IMR-90 (cell line): ENCODE data around the gene FBXL7. TPM values are rescaled to one million over a fixed set of nuclear protein-coding genes. Genes with fewer than 3 reads are reported as not detected.

Source experiments
- ATAC-seq: fragments of 200-7000 bp; cut with Tn5 transposase; 2 replicates; pipeline ENCODE4 v1.9.1; 2020; ENCODE audit warnings: low read depth, mild to moderate bottlenecking, moderate library complexity
- BruUV-seq: library from RNA; stranded (reverse); fragments of 400-500 nt; replicated peaks from 2 replicates; lab custom pipeline; 2021; lab: Mats Ljungman, UMichigan
- CTCF ChIA-PET: fragments of 300-600 bp; formaldehyde crosslinking; extraction: SDS; loops from one replicate; lab custom pipeline; 2021; ENCODE audit warnings: antibody characterized with exemption; lab: Yijun Ruan, JAX
- POLR2A ChIA-PET: fragments of 300-600 bp; sonication (Branson Sonifier 250); formaldehyde crosslinking; loops from one replicate; lab custom pipeline; 2022; ENCODE audit warnings: antibody characterized with exemption; ENCODE audit not compliant: unreplicated experiment; lab: Charles Lee
- DNase-seq: peaks from one replicate; pipeline ENCODE4 v3.0.0; 2013
- H2AFZ ChIP-seq: replicated peaks from 2 replicates; pipeline ENCODE3; 2013; ENCODE audit warnings: low read length, mild to moderate bottlenecking; ENCODE audit not compliant: poor library complexity
- H2AK5ac ChIP-seq: 2 replicates; pipeline ENCODE4 v1.6.1; 2013; ENCODE audit warnings: low read depth, low read length, inconsistent platforms
- H2AK9ac ChIP-seq: replicated peaks from 2 replicates; pipeline ENCODE3; 2013; ENCODE audit warnings: mild to moderate bottlenecking, low read depth, low read length, moderate library complexity; ENCODE audit not compliant: poor library complexity
- H2BK120ac ChIP-seq: 2 replicates; pipeline ENCODE4 v1.6.1; 2013; ENCODE audit warnings: low read depth, low read length, inconsistent platforms
- H2BK15ac ChIP-seq: 3 replicates; pipeline ENCODE4 v1.6.1; 2013; ENCODE audit warnings: low read depth, low read length, inconsistent platforms
- H2BK20ac ChIP-seq: 2 replicates; pipeline ENCODE4 v1.6.1; 2013; ENCODE audit warnings: low read depth, mild to moderate bottlenecking, inconsistent platforms, low read length, moderate library complexity
- H2BK5ac ChIP-seq: 2 replicates; pipeline ENCODE4 v1.6.1; 2013; ENCODE audit warnings: mild to moderate bottlenecking, low read depth, low read length, inconsistent platforms; ENCODE audit not compliant: poor library complexity, severe bottlenecking
- H3K14ac ChIP-seq: replicated peaks from 2 replicates; pipeline ENCODE4 v1.6.1; 2013; ENCODE audit warnings: low read depth, low read length, inconsistent platforms
- H3K18ac ChIP-seq: 2 replicates; pipeline ENCODE4 v1.6.1; 2013; ENCODE audit warnings: low read depth, low read length, control low read depth
- H3K23ac ChIP-seq: 2 replicates; pipeline ENCODE4 v1.6.1; 2013; ENCODE audit warnings: low read depth, low read length, inconsistent platforms
- H3K27ac ChIP-seq: 2 replicates; pipeline ENCODE4 v1.5.1; 2013; ENCODE audit warnings: mild to moderate bottlenecking, control low read depth, low read length; ENCODE audit not compliant: insufficient read depth
- H3K27me3 ChIP-seq: 2 replicates; pipeline ENCODE4 v1.6.1; 2013; ENCODE audit warnings: low read length; ENCODE audit not compliant: control insufficient read depth, insufficient read depth
- H3K36me3 ChIP-seq: 2 replicates; pipeline ENCODE4 v1.6.1; 2013; ENCODE audit warnings: low read length, mixed read lengths; ENCODE audit not compliant: control insufficient read depth, insufficient read depth
- H3K4ac ChIP-seq: 2 replicates; pipeline ENCODE4 v1.6.1; 2013; ENCODE audit warnings: low read depth, low read length, inconsistent platforms
- H3K4me1 ChIP-seq: 2 replicates; pipeline ENCODE4 v1.6.1; 2013; ENCODE audit warnings: low read length, mixed read lengths; ENCODE audit not compliant: control insufficient read depth, insufficient read depth
- H3K4me2 ChIP-seq: 2 replicates; pipeline ENCODE4 v1.6.1; 2013; ENCODE audit warnings: low read depth, mild to moderate bottlenecking, control low read depth, low read length, moderate library complexity
- H3K4me3 ChIP-seq: 2 replicates; pipeline ENCODE4 v1.5.1; 2013; ENCODE audit warnings: low read depth, mild to moderate bottlenecking, control low read depth, low read length, moderate library complexity; ENCODE audit not compliant: insufficient read depth
- H3K56ac ChIP-seq: 2 replicates; pipeline ENCODE4 v1.6.1; 2013; ENCODE audit warnings: low read length, inconsistent platforms; ENCODE audit not compliant: insufficient read depth; ENCODE audit errors: extremely low read depth
- H3K79me1 ChIP-seq, 2 experiments: 2 replicates each; pipeline ENCODE4 v1.6.1; 2013; ENCODE audit warnings: low read length in 2 of 2, inconsistent platforms in 1 of 2, low read depth in 1 of 2
- H3K9ac ChIP-seq: 2 replicates; pipeline ENCODE4 v1.6.1; 2013; ENCODE audit warnings: low read depth, low read length, control low read depth
- H3K9me1 ChIP-seq: 2 replicates; pipeline ENCODE4 v1.6.1; 2013; ENCODE audit warnings: low read length, inconsistent platforms; ENCODE audit not compliant: insufficient read depth
- H3K9me3 ChIP-seq: 2 replicates; pipeline ENCODE4 v1.6.1; 2013; ENCODE audit warnings: low read length; ENCODE audit not compliant: control insufficient read depth, insufficient read depth
- H4K20me1 ChIP-seq: 2 replicates; pipeline ENCODE4 v1.6.1; 2013; ENCODE audit warnings: low read length, inconsistent platforms; ENCODE audit not compliant: insufficient read depth
- H4K5ac ChIP-seq: 2 replicates; pipeline ENCODE4 v1.6.1; 2013; ENCODE audit warnings: mild to moderate bottlenecking, low read depth, low read length, control low read depth
- H4K8ac ChIP-seq, 2 experiments: 2 replicates each; pipeline ENCODE4 v1.6.1; 2013; ENCODE audit warnings: low read depth in 2 of 2, low read length in 2 of 2, control low read depth in 1 of 2, inconsistent platforms in 1 of 2
- H4K91ac ChIP-seq: 2 replicates; pipeline ENCODE4 v1.6.1; 2013; ENCODE audit warnings: low read depth, low read length, inconsistent platforms; ENCODE audit not compliant: insufficient read depth
- BHLHE40 ChIP-seq: fragments of 150-350 bp; IDR thresholded peaks from 2 replicates; pipeline ENCODE4 v1.6.1; 2016; ENCODE audit warnings: mild to moderate bottlenecking, low read depth, low read length
- CEBPB ChIP-seq: IDR thresholded peaks from 2 replicates; pipeline ENCODE4 v1.6.1; 2012; ENCODE audit warnings: low read depth, low read length, improper control_type of control experiment
- CHD1 ChIP-seq: IDR thresholded peaks from 2 replicates; pipeline ENCODE4 v1.6.1; 2012; ENCODE audit warnings: low read depth, low read length, improper control_type of control experiment
- CTCF ChIP-seq: conservative IDR thresholded peaks from 2 replicates; pipeline ENCODE4 v1.5.1; 2012; ENCODE audit warnings: mild to moderate bottlenecking, low read depth, low read length, improper control_type of control experiment
- ELK1 ChIP-seq: fragments of 150-350 bp; IDR thresholded peaks from 2 replicates; pipeline ENCODE4 v1.6.1; 2016; ENCODE audit warnings: low read depth, mild to moderate bottlenecking, low read length, moderate library complexity, borderline replicate concordance
- FOS ChIP-seq: fragments of 150-350 bp; IDR thresholded peaks from 2 replicates; pipeline ENCODE4 v1.6.1; 2016; ENCODE audit warnings: low read depth, low read length
- MAFK ChIP-seq: IDR thresholded peaks from 2 replicates; pipeline ENCODE4 v1.6.1; 2012; ENCODE audit warnings: low read depth, low read length, improper control_type of control experiment
- MAZ ChIP-seq: IDR thresholded peaks from 2 replicates; pipeline ENCODE4 v1.6.1; 2012; ENCODE audit warnings: low read depth, mild to moderate bottlenecking, low read length, improper control_type of control experiment, moderate library complexity, borderline replicate concordance
- MXI1 ChIP-seq: IDR thresholded peaks from 2 replicates; pipeline ENCODE4 v1.6.1; 2012; ENCODE audit warnings: low read depth, mild to moderate bottlenecking, low read length, moderate library complexity, borderline replicate concordance
- NFE2L2 ChIP-seq: fragments of 150-350 bp; IDR thresholded peaks from 2 replicates; pipeline ENCODE4 v1.6.1; 2016; ENCODE audit warnings: low read depth, mild to moderate bottlenecking, low read length
- POLR2A ChIP-seq: IDR thresholded peaks from 2 replicates; pipeline ENCODE4 v1.6.1; 2012; ENCODE audit warnings: mild to moderate bottlenecking, low read depth, low read length
- RAD21 ChIP-seq: IDR thresholded peaks from 2 replicates; pipeline ENCODE4 v1.6.1; 2012; ENCODE audit warnings: low read length, improper control_type of control experiment
- RCOR1 ChIP-seq: IDR thresholded peaks from 2 replicates; pipeline ENCODE4 v1.6.1; 2012; ENCODE audit warnings: mild to moderate bottlenecking, low read length, improper control_type of control experiment; ENCODE audit not compliant: insufficient replicate concordance
- RFX5 ChIP-seq: IDR thresholded peaks from 2 replicates; pipeline ENCODE4 v1.8.0; 2012; ENCODE audit warnings: low read depth, mild to moderate bottlenecking, low read length, moderate library complexity
- SMC3 ChIP-seq: fragments of 150-350 bp; IDR thresholded peaks from 2 replicates; pipeline ENCODE4 v1.6.1; 2016; ENCODE audit warnings: low read depth, mild to moderate bottlenecking, antibody characterized with exemption, low read length, moderate library complexity
- USF2 ChIP-seq: fragments of 150-350 bp; IDR thresholded peaks from 2 replicates; pipeline ENCODE4 v1.6.1; 2017; ENCODE audit warnings: mild to moderate bottlenecking, antibody characterized with exemption, low read length, low read depth
- WGBS, 2 experiments: methylation state at CpG; one replicate each; pipeline versions ENCODE4 v1.1.5 to v1.1.7; 2013; ENCODE audit warnings: missing lambda C conversion rate in 2 of 2; ENCODE audit not compliant: insufficient read length in 1 of 2; ENCODE audit errors: extremely low coverage in 2 of 2; 5-methylcytosine and 5-hydroxymethylcytosine counted together
- dilution Hi-C: fragments of 300-500 bp; cut with HindIII; formaldehyde crosslinking; loops from one replicate; pipeline ENCODE4 v1.14.3; 2018; ENCODE audit warnings: low sequenced_read_pairs; ENCODE audit not compliant: unreplicated experiment
- in situ Hi-C: fragments of 300-500 bp; cut with MboI; formaldehyde crosslinking; loops from 3 replicates; pipeline ENCODE4 v1.14.3; 2019; ENCODE audit warnings: low sequenced_read_pairs, inconsistent platforms, mixed read lengths
- intact Hi-C: fragments of 100-400 bp; cut with micrococcal nuclease; formaldehyde crosslinking; loops from 2 replicates; pipeline ENCODE4 v1.10.0; 2022
- polyA plus RNA-seq, 3 experiments: library from polyadenylated mRNA; depleted of rRNA; stranded (reverse); fragments of >200 nt; gene quantifications; 2 replicates each; pipeline ENCODE4 v1.2.3, GENCODE V29; 2012; ENCODE audit warnings: low replicate concordance in 1 of 3
- total RNA-seq: library from RNA; depleted of rRNA; stranded (reverse); fragments of >200 nt; gene quantifications from 2 replicates; pipeline ENCODE4 v1.2.3, GENCODE V29; 2012

The FBXL7 gene
- total and polyA plus RNA-seq, 2 of the 4 experiments (the other 2 are of a cell fraction) = 4.1 to 10.2 TPM

- intact Hi-C loops = no loop called here
- H3K27ac ChIP-seq = no peak overlapping the region
- H2BK20ac ChIP-seq = no peak overlapping the region
- TF ChIP-seq MXI1 = no peak
- no peak for TF ChIP-seq RCOR1
- no peak for TF ChIP-seq BHLHE40
- TF ChIP-seq SMC3 = no peak
- no peak for TF ChIP-seq MAZ
- no peak for TF ChIP-seq CEBPB
- TF ChIP-seq CTCF = no peak
- TF ChIP-seq NFE2L2 = no peak
- no peak for TF ChIP-seq USF2
- no peak for TF ChIP-seq CHD1
- no peak for TF ChIP-seq MAFK
- no peak for TF ChIP-seq ELK1
- TF ChIP-seq RAD21 = no peak
- no peak for TF ChIP-seq POLR2A
- no peak for TF ChIP-seq FOS
- TF ChIP-seq RFX5 = no peak
- no CpG with 5 or more reads among the region's 4 CpGs for WGBS, 2 experiments
- no peak for ATAC-seq
- H3K36me3 ChIP-seq = no peaks in the 10 kb centered on the region
- no peak overlapping the region for H3K4me3 ChIP-seq
- ChIA-PET POLR2A (no interaction called here), CTCF (no interaction called here)
- H3K18ac ChIP-seq = no peak overlapping the region
- H4K5ac ChIP-seq = no peak overlapping the region
- H3K9me3 ChIP-seq = no peaks in the 10 kb centered on the region
- H3K14ac ChIP-seq = no peak overlapping the region
- no peak overlapping the region for H2BK120ac ChIP-seq
- no peak overlapping the region for H3K4ac ChIP-seq
- no peak overlapping the region for H3K4me2 ChIP-seq
- H3K4me1 ChIP-seq = no peaks in the 10 kb centered on the region
- no peak overlapping the region for H3K23ac ChIP-seq
- dilution Hi-C loops = no loop called here
- H3K9ac ChIP-seq = no peak overlapping the region
- BruUV-seq = no TSS peak
- H2BK5ac ChIP-seq = no peak overlapping the region
- H4K91ac ChIP-seq = no peak overlapping the region
- H4K8ac ChIP-seq = no peak overlapping the region
- no peaks in the 10 kb centered on the region for H3K27me3 ChIP-seq
- in situ Hi-C loops = no loop called here
- H2AFZ ChIP-seq = no peak overlapping the region
- no peak overlapping the region for H2AK9ac ChIP-seq
- no peak overlapping the region for H2AK5ac ChIP-seq
- H3K79me1 ChIP-seq = peaks cover 4 to 13% of the 10 kb centered on the region in 2 experiments; a peak in 3 of 4 replicates
- H2BK15ac ChIP-seq = no peak overlapping the region
- H4K20me1 ChIP-seq = no peaks in the 10 kb centered on the region
- DNase-seq = no peak
- H3K56ac ChIP-seq = no peak overlapping the region
- H3K9me1 ChIP-seq = no peaks in the 10 kb centered on the region
These were observed 58.7 kb downstream of the FBXL7 start for GRCh38 chr5:15558681-15559080.
